GM12878 (cell line): ENCODE results near the gene HSPB8. TPM values are rescaled to one million over a fixed set of nuclear protein-coding genes. Genes with fewer than 3 reads are reported as not detected.

ENCODE experiments used
- ATAC-seq: fragments of 200-7000 bp; cut with Tn5 transposase; 3 replicates; pipeline ENCODE4 v1.9.1; 2020; ENCODE audit warnings: mild to moderate bottlenecking, moderate library complexity
- BruUV-seq: library from RNA; stranded (reverse); fragments of 400-500 nt; replicated peaks from 2 replicates; lab custom pipeline; 2021; lab: Mats Ljungman, UMichigan
- CTCF ChIA-PET: fragments of 300-600 bp; sonication (Branson Sonifier 250); formaldehyde crosslinking; extraction: SDS; loops from one replicate; lab custom pipeline; 2021; ENCODE audit warnings: inconsistent platforms; lab: Yijun Ruan, JAX
- POLR2A ChIA-PET: fragments of 350-600 bp; formaldehyde crosslinking; extraction: SDS; loops from one replicate; lab custom pipeline; 2021; ENCODE audit warnings: inconsistent platforms; lab: Charles Lee
- RAD21 ChIA-PET: fragments of 300-600 bp; sonication (Branson Sonifier 250); formaldehyde crosslinking; loops from one replicate; lab custom pipeline; 2023; ENCODE audit warnings: antibody characterized with exemption; ENCODE audit not compliant: unreplicated experiment; lab: Charles Lee
- SMC1A ChIA-PET: fragments of 300-600 bp; sonication (Branson Sonifier 250); formaldehyde crosslinking; loops from one replicate; lab custom pipeline; 2023; ENCODE audit not compliant: unreplicated experiment, uncharacterized antibody; lab: Charles Lee
- DNase-seq: peaks from one replicate; pipeline ENCODE4 v3.0.0-alpha.2; 2011; ENCODE audit warnings: low read depth, low spot score
- FAIRE-seq: peaks from 3 replicates; lab custom pipeline; 2011; peaks lifted over from hg19 to GRCh38; lab: Jason Lieb, UNC
- H2AFZ ChIP-seq: 2 replicates; pipeline ENCODE4 v1.6.0; 2011; ENCODE audit warnings: low read depth, low read length, control low read depth; ENCODE audit not compliant: control insufficient read depth
- H3K27ac ChIP-seq: 2 replicates; pipeline ENCODE4 v1.5.1; 2011; ENCODE audit warnings: control low read depth; ENCODE audit not compliant: control insufficient read depth, insufficient read depth
- H3K27me3 ChIP-seq, 2 experiments: replicated peaks in 1 of 2; 2 replicates each; pipeline versions ENCODE4 v1.6.0 to v1.6.1; 2011; ENCODE audit warnings: low read length in 1 of 2; ENCODE audit not compliant: control insufficient read depth in 2 of 2, insufficient read depth in 2 of 2
- H3K36me3 ChIP-seq, 2 experiments: 2 replicates each; pipeline ENCODE4 v1.5.1; 2011; ENCODE audit warnings: low read length in 1 of 2; ENCODE audit not compliant: control insufficient read depth in 2 of 2, insufficient read depth in 2 of 2
- H3K4me1 ChIP-seq: 2 replicates; pipeline ENCODE4 v1.6.1; 2011; ENCODE audit warnings: mild to moderate bottlenecking, low read length, moderate library complexity, mixed read lengths; ENCODE audit not compliant: control insufficient read depth, insufficient read depth
- H3K4me2 ChIP-seq: 2 replicates; pipeline ENCODE4 v1.6.0; 2011; ENCODE audit warnings: control low read depth; ENCODE audit not compliant: control insufficient read depth, insufficient read depth
- H3K4me3 ChIP-seq: fragments of 200-600 bp; sonication (generic); 2 replicates; pipeline ENCODE4 v1.5.1; 2016
- H3K79me2 ChIP-seq: 2 replicates; pipeline ENCODE4 v1.6.0; 2011; ENCODE audit warnings: low read length; ENCODE audit not compliant: control insufficient read depth, insufficient read depth
- H3K9ac ChIP-seq: 2 replicates; pipeline ENCODE4 v1.8.0; 2011; ENCODE audit warnings: low read length, control low read depth, mixed read lengths; ENCODE audit not compliant: control insufficient read depth, insufficient read depth
- H3K9me3 ChIP-seq: replicated peaks from 3 replicates; pipeline ENCODE4 v1.5.1; 2011; ENCODE audit warnings: mild to moderate bottlenecking, low read length; ENCODE audit not compliant: control insufficient read depth, insufficient read depth
- H4K20me1 ChIP-seq: 2 replicates; pipeline ENCODE4 v1.6.0; 2011; ENCODE audit not compliant: control insufficient read depth, insufficient read depth
- ASH2L ChIP-seq: fragments of 300-600, 200-600 bp; sonication (generic); IDR thresholded peaks from 2 replicates; pipeline ENCODE4 v1.6.1; 2017; ENCODE audit warnings: low read depth, mild to moderate bottlenecking, borderline replicate concordance
- BCL3 ChIP-seq: IDR thresholded peaks from 2 replicates; pipeline ENCODE4 v1.6.1; 2011; ENCODE audit warnings: borderline replicate concordance, low read depth, mild to moderate bottlenecking, moderate library complexity, low read length; ENCODE audit not compliant: insufficient read depth, poor library complexity, severe bottlenecking
- CBFB ChIP-seq: IDR thresholded peaks from 2 replicates; pipeline ENCODE4 v1.6.1; 2016; ENCODE audit warnings: antibody characterized with exemption, low read depth
- CHD1 ChIP-seq: IDR thresholded peaks from 2 replicates; pipeline ENCODE4 v1.6.1; 2012; ENCODE audit warnings: low read depth, low read length, improper control_type of control experiment
- E2F8 ChIP-seq: fragments of 450-650 bp; IDR thresholded peaks from 2 replicates; pipeline ENCODE4 v1.6.1; 2018; ENCODE audit warnings: mild to moderate bottlenecking, low read depth, moderate library complexity; ENCODE audit not compliant: partially characterized antibody
- EGR1 ChIP-seq, 2 experiments: IDR thresholded peaks; 1 replicate in 1 of 2; 2 replicates in 1 of 2; pipeline ENCODE4 v1.6.1; 2011 to 2012; ENCODE audit warnings: low read depth in 2 of 2, low read length in 2 of 2, borderline replicate concordance in 1 of 2, mild to moderate bottlenecking in 1 of 2, moderate library complexity in 1 of 2
- EP300 ChIP-seq, 2 experiments: fragments of 150-350 bp in 1 of 2; IDR thresholded peaks; 2 replicates each; pipeline ENCODE4 v1.6.1; 2011 to 2012; ENCODE audit warnings: low read depth in 2 of 2, low read length in 2 of 2, borderline replicate concordance in 1 of 2, improper control_type of control experiment in 1 of 2, inconsistent platforms in 1 of 2; ENCODE audit not compliant: control insufficient read depth in 1 of 2
- FOXK2 ChIP-seq: fragments of 450-650 bp; IDR thresholded peaks from 2 replicates; pipeline ENCODE4 v1.6.1; 2017; ENCODE audit warnings: mild to moderate bottlenecking, moderate library complexity
- IRF5 ChIP-seq: fragments of 450-650 bp; IDR thresholded peaks from 2 replicates; pipeline ENCODE4 v1.6.1; 2017; ENCODE audit warnings: borderline replicate concordance
- KLF5 ChIP-seq: fragments of 450-650 bp; IDR thresholded peaks from 2 replicates; pipeline ENCODE4 v1.6.1; 2014; ENCODE audit warnings: mild to moderate bottlenecking; ENCODE audit not compliant: partially characterized antibody
- NFIC ChIP-seq: IDR thresholded peaks from 2 replicates; pipeline ENCODE4 v1.6.1; 2012; ENCODE audit warnings: low read depth, mild to moderate bottlenecking, inconsistent platforms, low read length, moderate library complexity
- NFYA ChIP-seq: IDR thresholded peaks from 2 replicates; pipeline ENCODE4 v1.6.1; 2011; ENCODE audit warnings: low read depth, mild to moderate bottlenecking, low read length, improper control_type of control experiment, borderline replicate concordance
- POLR2AphosphoS2 ChIP-seq: IDR thresholded peaks from 2 replicates; pipeline ENCODE4 v1.6.1; 2011; ENCODE audit warnings: low read depth, mild to moderate bottlenecking, low read length, improper control_type of control experiment, moderate library complexity
- SIX5 ChIP-seq: IDR thresholded peaks from 2 replicates; pipeline ENCODE4 v1.6.1; 2011; ENCODE audit warnings: mild to moderate bottlenecking, low read depth, low read length, moderate library complexity; ENCODE audit not compliant: severe bottlenecking
- WGBS: methylation state at CpG from one replicate; pipeline ENCODE4 v1.1.6; 2016; ENCODE audit warnings: low lambda C conversion rate; ENCODE audit not compliant: insufficient replicate concordance, insufficient coverage; ENCODE audit errors: missing lambda C conversion rate; 5-methylcytosine and 5-hydroxymethylcytosine counted together
- in situ Hi-C: fragments of 300-500 bp; cut with MboI; formaldehyde crosslinking; loops from 9 replicates; pipeline ENCODE4 v1.14.3; 2018; ENCODE audit warnings: mixed read lengths
- intact Hi-C: fragments of 100-400 bp; cut with micrococcal nuclease; formaldehyde crosslinking; loops from one replicate; pipeline ENCODE4 v1.14.2; 2022; ENCODE audit not compliant: unreplicated experiment
- polyA plus RNA-seq, 11 experiments: library from polyadenylated mRNA; depleted of rRNA in 4 of 11; unstranded in 6 of 11; stranded (reverse) in 5 of 11; fragments of >200 nt; fragmentation: Nextera tagmentation in 4 of 11; fragmentation: Illumina TruSeq in 1 of 11; extraction: Ambion mirVana in 4 of 11; extraction: Trizol in 1 of 11; gene quantifications; 1 replicate in 1 of 11; 2 replicates in 10 of 11; pipeline versions ENCODE4 v1.2.1 to v1.2.3, GENCODE V29; 2011 to 2016; ENCODE audit warnings: inconsistent platforms in 2 of 11, missing spikeins in 2 of 11, low read depth in 1 of 11
- total RNA-seq, 4 experiments: library from RNA; depleted of rRNA in 3 of 4; stranded (reverse); fragments of >200 nt in 3 of 4; fragmentation: Illumina TruSeq in 1 of 4; extraction: Trizol in 1 of 4; gene quantifications; 2 replicates each; pipeline versions ENCODE4 v1.2.1 to v1.2.3, GENCODE V29; 2013 to 2021
- TF ChIP-seq, protein P1 (sequence below): fragments of 450-650 bp; IDR thresholded peaks from 2 replicates; pipeline ENCODE4 v1.6.1; 2017; ENCODE audit warnings: mild to moderate bottlenecking

The HSPB8 gene
- total and polyA plus RNA-seq, 10 of the 15 experiments (the other 5 are each of a cell fraction or from before 2014, with no cell fraction given): 0.10 TPM; not detected in 9

DNA sequence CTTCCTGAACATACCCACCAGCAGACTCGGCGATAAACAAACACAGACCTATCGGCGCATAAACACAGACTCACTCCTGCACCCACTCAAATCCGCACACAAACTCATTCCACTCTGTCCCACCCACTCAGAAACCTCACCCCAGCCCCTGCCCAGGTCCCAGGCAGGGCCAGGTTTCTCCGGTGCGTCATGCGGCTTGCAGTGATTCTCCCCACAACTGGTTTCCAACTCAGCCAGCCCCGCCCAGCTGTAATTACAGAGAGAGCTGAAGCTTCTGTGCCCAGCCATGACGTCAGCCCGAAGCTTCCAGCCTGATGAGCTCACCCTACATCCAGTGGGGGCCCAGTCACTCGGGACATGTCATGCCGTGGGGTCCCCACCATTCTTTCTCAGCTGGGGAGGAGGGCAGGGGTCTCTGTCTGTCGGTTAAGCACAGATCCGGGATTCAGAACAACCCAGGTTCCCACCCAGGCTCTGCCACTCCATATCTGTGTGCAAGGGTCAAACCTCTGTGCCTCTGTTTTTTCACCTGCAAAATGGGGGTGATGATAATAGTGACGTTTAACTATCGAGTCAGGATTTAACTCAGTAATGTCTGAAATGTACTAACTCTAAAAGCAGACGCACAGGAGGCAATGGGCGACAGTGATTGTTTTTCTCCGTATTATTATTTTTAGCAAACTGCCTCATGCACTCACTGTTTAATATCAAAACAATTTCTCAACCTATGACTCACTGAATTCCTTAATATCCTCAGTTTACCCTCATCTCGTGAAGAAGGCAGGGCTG, 2.3 kb upstream of the HSPB8 start (continued):
- TF ChIP-seq, protein P1, sequence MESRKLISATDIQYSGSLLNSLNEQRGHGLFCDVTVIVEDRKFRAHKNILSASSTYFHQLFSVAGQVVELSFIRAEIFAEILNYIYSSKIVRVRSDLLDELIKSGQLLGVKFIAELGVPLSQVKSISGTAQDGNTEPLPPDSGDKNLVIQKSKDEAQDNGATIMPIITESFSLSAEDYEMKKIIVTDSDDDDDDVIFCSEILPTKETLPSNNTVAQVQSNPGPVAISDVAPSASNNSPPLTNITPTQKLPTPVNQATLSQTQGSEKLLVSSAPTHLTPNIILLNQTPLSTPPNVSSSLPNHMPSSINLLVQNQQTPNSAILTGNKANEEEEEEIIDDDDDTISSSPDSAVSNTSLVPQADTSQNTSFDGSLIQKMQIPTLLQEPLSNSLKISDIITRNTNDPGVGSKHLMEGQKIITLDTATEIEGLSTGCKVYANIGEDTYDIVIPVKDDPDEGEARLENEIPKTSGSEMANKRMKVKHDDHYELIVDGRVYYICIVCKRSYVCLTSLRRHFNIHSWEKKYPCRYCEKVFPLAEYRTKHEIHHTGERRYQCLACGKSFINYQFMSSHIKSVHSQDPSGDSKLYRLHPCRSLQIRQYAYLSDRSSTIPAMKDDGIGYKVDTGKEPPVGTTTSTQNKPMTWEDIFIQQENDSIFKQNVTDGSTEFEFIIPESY: no peak
- no peak for TF ChIP-seq ASH2L
- TF ChIP-seq CBFB: no peak
- no peak for TF ChIP-seq BCL3

DNA sequence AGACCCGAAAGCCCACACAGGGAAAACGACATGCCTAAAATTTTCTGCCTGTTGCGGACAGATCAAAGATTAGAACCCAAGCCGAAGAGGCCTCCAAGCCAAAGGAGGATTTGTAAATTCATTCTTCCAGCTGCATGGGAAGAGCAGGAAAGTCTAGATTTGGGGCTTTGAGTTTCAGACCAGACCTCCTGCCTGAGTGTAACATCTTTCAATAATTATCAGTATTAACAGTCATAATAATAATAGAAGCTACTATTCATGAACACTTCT, 1.7 kb upstream of the HSPB8 start:
- no peak overlapping the region for H3K4me2 ChIP-seq
- H3K27me3 ChIP-seq: peaks cover 0 to 3% of the 10 kb centered on the region in 2 experiments; a peak in 1 of 4 replicates
- intact Hi-C loops (no loop called here), in situ Hi-C loops (no loop called here)
- 29% methylated on average over 4 of the region's 4 CpGs for WGBS
- no peak overlapping the region for H2AFZ ChIP-seq
- CTCF ChIA-PET: no interaction called here
- POLR2A ChIA-PET: no interaction called here
- no peaks in the 10 kb centered on the region for H3K4me1 ChIP-seq
- SMC1A ChIA-PET: no interaction called here
- no peaks in the 10 kb centered on the region for H3K79me2 ChIP-seq
- BruUV-seq: no TSS peak
- H4K20me1 ChIP-seq: no peaks in the 10 kb centered on the region
- H3K9ac ChIP-seq: no peak overlapping the region
- H3K9me3 ChIP-seq: no peaks in the 10 kb centered on the region
- no peak overlapping the region for H3K4me3 ChIP-seq
- FAIRE-seq (no peak), DNase-seq (no peak), ATAC-seq (no peak)
- no peak overlapping the region for H3K27ac ChIP-seq
- RAD21 ChIA-PET: no interaction called here
- no peaks in the 10 kb centered on the region for H3K36me3 ChIP-seq
- TF ChIP-seq IRF5: no peak
- no peak for TF ChIP-seq SIX5
- no peak for TF ChIP-seq EGR1 (IDR thresholded peaks at IDR 0.05; ENCODE audit: borderline replicate concordance in 1 of 2, low read depth in 2 of 2, low read length in 2 of 2)
- TF ChIP-seq POLR2AphosphoS2: no peak
- no peak for TF ChIP-seq KLF5
- no peak for TF ChIP-seq NFYA
- no peak for TF ChIP-seq CHD1
- TF ChIP-seq FOXK2: no peak
- no peak for TF ChIP-seq EP300 (IDR thresholded peaks at IDR 0.05; ENCODE audit: borderline replicate concordance in 1 of 2, control insufficient read depth in 1 of 2, low read depth in 2 of 2, low read length in 2 of 2)
- TF ChIP-seq E2F8: no peak
- no peak for TF ChIP-seq NFIC
